Measurements from ENCODE around the gene DCLRE1C.

- no peak for TF ChIP-seq CTCF (IDR thresholded peaks at IDR 0.05 in 8 of 11, conservative IDR thresholded peaks at IDR 0.05 in 3 of 11)
- TF ChIP-seq POLR2A (IDR thresholded peaks at IDR 0.05) = no peak
- no peak for TF ChIP-seq POLR2AphosphoS5 (IDR thresholded peaks at IDR 0.05)
These were observed 4.6 kb downstream of the DCLRE1C start for GRCh38 chr10:14949291-14949690.

Data from spleen (tissue), 7 donors.